NCI-H2081 (cell line): Measurements from ENCODE around the gene ALDH3B2.
A peak's percentile ranks its signal among the peaks of the same experiment; 100 is the strongest.
"Not testable (repeated sequence)": the region's sequence is repeated elsewhere in the genome, so short reads cannot be mapped to it uniquely, and the experiment has no call there.

Experiments used
- DNase-seq, 2 experiments: peaks; one replicate each; lab custom pipeline; 2025; lab: John Stamatoyannopoulos, UW

ALDH3B2 gene

DNA sequence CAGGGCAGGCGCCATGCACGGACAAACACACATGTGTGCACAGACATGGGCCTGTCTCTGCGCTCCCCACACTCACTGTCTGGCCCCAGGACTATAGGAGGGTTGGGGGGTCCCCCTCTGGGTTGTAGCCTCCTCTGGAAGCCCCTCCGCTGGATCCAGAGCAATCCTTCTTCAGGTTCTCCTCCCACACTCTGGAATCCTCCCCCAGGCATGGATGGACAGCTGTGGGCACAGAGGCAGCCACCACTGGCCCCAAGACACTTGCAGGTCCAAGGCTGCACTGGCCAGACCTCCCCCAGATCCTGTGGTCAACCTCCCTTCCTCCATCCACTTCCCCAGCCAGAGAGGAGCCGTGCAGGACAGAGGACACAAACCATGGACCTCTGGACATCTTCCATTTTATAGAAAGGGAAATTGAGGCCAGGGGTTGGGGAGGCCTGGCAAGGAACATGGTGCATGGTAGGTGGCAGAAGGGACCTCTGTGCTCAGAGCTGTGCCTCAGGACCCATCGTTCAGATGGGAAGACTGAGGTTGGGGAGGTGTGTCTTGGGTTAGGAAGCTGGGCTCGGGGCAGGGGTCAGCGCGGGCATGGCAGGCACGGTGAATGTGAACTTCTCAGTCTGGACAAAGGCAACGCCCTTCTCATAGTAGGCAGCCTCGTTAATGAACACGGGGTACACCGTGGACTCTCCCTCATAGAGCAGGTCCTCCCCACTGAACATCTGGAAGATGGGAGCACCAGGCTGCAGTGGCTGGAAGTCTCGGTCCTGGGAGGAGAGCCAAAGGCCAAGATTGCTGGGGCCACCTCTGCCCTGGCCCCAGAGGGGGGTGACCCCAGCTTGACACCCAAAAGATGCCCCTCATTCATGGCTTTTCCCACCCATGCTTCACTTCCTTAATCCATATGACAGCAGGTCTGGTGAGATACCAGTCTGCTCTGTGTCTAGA lies 32.0 kb downstream of the ALDH3B2 start:
- DNase-seq = no peak

DNA sequence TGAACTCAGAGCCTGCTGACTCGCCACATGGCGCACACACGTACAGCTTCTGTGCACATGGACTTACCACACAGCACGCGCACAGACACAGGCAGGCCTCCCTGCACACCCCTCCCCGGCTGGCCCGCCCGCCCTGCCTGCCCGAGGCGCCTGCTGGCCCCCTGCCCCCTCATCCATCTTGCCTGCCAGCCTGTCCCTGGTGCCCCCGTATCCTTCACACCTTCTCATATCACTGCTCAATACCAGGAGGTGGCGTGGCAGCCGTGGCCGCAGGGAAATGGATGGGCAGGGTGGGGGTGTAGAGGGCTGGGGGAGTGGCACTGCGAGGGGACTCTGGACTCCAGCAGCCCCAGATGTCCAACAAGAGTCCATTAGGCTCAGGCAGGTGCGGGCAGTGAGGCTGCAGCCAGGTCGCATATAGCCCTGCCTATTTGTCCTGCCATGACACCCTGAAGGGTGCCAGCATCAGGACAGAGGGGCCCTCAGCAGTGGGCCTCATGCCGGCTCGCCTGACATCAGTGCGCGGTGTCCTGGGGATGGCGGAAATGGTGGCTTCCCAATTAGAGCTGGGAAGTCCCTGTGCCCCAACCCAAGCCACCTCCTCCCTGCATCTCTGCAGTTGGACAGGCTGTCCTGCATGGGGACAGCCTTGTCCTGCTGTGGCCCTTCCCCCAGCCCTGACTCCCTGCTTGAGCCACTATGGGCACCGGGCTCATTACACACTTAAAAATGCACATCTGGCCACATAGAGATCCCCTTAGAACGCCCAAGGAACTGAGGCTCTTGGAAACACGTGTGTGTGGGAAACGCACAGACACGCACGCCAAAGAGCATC lies 32.9 kb downstream of the ALDH3B2 start:
- DNase-seq = no peak

DNA sequence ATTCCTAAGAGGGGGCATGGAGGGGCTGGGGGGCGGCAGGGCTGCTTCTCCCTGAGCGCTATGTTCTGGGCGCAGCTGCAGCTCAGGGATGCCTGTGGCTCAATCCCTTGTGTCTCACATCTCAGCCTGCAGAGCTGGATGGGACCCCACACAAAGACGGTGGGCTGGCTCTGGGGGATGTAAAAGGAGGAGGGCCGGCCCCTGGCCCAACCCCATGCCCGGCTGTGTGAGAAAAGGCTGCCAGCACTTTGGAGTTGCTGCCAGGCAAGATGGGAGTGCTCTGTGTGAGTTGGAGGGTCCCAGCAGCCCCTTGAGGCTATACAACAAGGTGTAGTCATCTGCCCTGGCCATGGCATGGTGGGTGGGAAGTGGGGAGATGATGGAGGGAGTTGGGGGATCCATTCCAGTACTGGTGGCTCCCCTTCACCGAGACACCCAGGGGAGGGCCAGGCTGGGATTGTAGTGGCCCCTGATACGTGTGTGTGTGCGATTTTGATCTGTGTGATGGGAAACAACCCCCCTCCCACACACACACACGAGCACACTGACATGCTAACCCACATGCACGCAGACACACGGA lies 33.6 kb downstream of the ALDH3B2 start:
- no peak for DNase-seq

DNA sequence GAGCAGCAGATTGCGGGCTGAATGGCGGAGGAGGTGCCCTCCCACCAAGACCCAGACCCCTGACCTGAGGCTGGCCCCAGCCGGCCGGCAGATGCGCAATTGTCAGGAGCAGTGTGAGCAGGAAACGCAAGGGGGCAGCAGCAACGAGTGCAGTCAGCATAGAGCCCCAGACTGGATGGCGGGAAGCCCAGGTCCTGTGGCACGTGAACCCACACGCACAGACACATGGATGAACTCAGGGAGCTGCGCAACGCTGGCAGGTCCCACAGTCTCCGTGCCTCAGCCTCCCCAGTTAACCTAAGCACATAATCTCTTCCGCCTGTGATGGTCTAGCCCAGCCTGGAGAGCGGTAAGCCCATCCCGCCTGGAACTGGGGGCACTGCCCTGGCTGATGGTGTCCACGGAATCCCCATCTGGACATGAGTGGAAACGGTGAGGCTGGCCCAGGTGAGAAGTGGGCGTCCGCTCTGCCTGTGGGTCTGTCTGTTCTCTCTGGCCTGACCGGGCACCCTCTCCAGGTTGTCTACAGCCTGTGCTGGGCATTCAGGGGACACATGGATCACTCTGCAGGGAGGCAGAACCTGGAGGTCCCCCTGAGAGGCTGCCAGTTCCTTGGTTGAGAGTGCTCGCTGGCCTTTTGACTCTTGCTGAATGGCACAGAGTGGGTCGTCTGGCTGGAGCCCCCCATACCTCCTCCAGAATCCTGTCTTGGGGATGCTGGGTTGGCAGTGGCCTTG lies 34.2 kb downstream of the ALDH3B2 start:
- DNase-seq = peak; percentile 14 to 24

DNA sequence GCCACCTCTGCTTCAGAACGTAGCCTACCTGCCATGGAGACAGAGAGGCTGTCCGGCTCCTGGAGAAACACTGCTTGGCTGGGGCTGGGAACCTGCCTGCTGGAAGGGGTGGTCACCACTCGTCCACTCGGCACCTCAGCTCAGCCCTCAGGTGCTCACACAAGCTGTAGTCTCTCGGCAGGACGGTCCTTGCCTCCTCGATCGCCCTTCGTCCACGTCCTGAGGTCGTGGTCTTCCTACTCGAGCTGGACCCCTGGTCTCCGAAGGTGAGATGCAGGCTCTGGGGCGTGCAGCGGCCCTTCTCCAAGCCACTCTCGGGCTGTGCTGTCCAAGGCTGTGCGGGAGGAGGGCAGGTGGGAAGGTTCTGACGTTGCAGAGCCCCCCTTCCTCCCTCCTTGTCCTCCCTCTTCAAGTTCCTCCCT lies 35.0 kb downstream of the ALDH3B2 start, which contains the start of gene TBX10:
TBX10 (minus strand) TSS at position 326 of the 422 bp plus-strand sequence; CDS start at position 35, 291 bp downstream.
- no peak for DNase-seq

DNA sequence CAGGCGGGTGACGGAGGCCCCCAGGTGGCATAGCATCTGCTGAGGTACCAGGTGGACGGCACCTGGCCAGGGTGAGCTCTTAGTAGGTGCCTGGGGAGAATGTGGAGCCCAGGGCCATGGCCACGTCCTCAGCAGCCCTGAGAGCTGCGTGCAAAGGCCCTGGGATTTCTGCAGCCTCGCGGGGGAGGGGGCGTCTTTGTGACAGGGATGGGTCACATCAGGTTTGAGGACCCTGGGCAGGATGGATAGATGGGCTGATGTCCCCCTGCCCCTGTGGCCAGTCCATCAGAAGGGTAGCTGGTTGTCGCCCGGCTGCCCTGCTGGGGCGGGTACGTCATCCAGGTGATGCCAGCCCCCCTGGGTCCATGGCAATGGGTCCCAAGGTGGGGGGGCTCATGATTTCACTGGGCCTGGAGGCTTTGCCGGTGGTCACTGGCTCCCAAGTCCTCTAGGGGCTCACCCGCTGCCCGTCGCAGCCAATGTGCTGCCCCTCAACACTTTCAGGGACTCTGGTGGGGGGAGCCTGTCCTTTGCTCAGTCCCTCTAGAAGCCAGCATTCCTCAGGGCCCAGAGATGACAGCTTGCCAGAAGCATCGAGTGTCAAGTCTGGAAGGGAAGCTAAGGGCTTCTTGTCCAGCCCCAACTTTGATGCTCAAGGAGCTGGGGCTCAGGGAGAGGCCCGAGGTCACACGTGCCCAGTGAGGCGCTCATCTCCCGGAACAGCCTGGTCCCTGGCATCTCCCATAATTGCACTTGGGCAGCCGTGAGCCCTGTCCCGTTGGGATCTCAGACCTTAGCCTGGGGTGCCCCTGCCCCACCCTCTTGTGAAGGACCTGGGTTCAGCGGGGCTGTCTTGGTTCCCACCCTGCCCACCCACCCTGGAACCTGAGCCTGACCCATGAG lies 35.6 kb downstream of the ALDH3B2 start:
- no peak for DNase-seq

DNA sequence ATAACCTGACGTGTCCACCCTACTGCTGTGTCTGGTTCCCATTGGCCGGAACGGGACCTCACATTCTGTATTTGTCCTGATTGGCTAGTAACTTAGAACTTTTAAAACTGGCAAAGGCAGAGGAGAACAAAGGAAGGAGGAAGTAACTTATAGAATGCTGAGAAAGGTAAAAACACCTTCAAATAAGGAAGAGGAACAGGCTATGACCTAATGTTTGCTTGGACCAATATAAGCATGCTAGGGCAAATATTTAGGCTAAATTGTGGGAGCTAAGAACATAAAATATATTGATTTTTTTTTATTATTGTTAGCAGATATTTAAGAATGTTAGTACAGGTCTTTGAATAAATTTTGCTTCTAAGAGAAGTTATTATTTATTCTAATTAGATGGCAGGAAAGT lies 37.0 kb downstream of the ALDH3B2 start:
- DNase-seq = not testable (repeated sequence)

DNA sequence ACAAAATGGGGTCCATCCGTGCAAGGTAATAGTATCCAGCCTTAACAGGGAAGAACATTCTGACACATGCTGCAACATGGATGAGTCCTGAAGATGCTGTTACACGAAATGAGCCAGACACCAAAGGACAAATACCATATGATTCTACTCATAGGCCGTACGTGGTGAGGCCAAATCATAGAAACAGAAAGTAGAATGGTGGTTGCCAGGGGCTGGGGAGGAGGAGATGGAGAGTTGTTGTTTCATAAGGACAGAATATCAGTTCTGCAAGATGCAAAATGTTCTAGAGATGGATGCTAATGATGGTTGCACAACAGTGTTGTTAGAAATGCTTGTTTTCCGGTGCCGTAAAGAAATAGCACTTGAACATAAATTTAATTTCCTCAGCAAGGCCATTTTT lies 37.5 kb downstream of the ALDH3B2 start:
- no peak for DNase-seq

DNA sequence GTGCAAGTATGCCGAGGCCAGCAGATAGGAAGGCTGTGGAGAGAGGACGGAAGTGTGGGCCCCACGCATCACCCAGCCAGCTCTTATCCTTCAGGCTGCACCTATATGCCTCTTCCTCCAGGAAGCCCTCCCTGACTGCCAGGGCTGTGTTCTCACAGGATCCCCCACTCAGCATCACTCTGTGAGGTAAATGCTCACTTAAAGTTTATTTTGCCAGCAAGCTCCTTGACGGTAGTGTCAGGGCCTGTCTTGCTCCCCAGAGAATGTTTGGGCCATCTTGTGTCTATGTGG lies 39.2 kb downstream of the ALDH3B2 start:
- DNase-seq = no peak

DNA sequence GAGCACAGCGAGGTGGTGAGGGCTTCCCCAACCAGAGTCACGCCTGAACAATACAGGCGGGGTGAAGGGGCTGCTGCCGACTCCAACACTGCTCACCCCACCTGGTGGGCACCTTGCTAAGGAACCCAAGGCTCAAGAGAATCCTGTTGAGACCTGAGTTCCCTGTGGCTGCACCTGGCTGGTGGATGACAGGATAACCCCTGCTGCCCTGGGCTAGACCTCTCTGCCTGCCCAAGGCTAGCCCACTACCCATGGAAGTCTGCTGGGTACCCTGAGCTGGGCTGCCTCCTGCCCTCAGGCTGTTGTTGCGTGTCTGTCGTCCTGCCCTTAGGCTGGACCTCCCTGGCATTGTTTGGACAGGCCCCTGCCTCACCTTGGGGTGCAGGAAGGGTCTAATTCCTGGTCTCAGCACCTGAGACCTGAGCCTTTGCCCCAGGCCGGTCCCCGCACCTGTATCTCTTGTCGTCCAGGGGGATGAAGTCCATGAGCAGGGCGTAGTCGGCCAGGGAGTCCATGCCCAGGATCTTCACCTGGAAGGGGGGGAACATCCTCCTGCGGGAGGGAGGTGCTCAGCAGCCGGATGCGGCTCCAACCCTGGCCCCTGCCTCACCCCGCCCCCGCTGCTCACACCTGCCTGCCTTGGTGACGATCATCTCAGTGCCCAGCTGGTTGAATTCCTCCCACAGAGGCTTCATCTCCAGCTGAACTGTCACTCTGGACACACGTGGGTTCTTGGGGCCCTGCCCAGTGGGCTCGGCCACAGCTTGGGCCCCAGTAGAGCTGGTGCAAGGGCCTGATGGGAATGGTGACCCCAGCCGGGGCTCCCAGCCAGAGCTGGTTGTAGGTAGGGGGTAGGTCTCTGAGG lies 39.8 kb downstream of the ALDH3B2 start:
- no peak for DNase-seq

DNA sequence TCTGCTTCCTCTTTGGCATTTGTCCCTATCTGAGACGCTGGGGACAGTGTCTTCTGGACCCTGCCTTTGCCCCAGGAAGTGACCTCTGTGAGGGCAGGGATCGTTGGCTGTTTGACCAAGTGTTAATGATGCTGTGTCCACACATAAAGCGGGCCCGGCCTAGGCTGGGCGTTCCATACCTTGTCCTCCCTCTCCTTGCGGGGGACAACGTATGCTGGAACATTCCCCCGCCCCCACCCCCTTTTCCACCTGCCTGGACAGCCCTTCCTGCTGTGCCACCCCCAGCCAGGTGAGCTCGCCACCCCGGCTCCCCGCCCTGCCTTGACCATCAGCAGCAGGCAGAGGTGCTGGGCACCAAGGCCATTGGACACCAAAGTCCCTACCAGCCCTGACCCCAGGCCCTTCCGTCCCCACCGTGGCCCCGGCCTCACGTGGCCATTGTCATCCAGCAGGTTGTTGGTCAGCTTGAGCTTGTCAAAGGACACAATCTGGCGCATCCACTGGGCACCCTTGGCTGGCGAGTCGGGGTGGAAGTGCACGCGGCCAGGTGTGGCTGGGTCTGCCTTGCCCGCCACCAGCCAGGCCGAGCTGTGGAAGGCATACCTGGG lies 40.6 kb downstream of the ALDH3B2 start:
- no peak for DNase-seq

DNA sequence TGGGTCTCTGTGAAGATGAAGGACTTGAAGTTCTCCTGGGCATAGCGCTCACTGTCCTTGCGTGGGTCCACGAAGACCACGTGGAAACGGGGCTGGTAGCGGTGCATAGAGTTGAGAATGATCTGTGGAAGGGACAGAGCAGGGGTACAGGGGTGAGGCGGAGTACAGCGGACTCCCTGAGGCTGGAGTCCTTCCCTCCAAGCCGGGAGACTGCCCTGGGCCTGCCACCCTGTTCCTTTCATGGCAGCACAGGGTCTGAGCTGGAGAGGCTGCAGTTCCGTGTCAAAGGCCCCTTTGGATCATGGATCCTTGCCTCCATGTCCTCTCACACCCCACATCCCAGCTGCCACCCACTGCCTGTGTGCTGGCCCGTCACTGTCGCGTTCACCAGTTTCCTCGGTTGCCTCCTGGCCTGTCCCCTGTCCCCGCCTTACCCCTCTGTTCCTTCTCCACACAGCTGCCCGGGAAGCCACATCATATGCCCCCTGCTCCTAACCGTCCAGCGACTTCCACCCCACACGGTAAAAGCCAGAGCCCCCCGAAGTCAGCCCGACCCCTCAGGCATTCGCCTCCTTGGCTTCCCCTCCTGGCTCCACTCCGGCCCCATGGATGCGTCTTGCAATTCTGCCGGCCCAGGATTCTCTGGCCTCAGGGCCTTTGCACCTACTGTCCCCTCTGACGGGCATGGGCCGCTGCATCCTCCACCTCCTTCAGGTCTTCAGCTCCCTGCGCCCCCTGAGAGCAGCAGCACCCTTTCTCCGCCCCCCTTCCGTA lies 41.3 kb downstream of the ALDH3B2 start:
- no peak for DNase-seq

DNA sequence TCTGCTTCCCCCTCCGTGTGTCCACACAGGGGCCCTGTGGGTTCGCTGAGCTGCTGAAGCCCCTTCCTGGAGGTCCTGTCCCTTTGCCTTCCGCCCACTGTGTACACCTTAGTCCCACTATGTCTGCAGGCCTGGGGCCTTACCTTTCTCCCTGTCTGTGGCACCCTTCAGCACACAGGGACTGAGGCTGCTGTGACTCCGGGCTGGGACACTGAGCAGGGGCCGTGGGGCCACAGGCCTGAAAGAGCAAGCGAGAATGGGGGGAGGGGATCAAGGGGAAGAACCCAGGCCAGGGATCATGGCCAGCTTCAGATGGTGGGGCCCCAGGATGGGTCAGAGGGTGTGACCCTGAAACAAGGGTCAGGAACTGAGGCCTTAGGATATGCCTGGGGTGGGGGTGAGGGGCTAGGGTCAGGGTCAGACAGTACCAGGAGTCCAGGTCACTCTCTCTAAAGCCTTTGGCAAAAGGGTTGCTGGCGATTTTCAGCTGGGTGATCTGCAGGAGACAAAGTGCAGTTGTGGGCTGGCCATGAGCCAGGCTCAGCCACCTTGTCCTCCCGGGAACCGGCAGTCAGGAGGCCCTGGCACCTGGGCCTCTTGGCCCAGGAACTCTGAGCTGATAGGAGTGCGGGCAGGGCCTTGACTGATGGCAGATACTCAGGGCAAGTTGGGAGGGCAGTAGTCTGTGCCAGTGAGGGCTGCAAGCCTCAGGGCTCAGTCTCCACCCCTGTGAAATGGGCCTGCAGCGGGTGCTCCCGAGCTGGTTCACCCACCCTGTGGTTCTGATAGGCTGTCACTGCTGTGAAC lies 42.0 kb downstream of the ALDH3B2 start:
- DNase-seq = no peak

DNA sequence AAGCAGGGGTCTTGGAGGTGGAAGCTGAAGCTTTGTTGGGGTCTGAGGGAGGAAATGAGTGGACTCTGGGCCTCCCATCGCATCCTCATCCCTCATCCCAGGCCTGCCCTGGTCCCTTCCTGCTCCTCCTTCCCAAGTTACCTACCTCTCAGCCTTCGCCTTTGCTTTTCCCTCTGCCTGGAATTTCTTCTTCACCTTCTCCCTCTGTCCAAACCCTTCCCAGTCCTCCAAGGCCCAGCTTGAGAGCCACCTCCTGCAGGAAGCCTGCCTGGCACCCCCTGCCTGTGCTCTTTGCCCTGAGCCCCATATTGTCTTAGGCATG lies 42.6 kb downstream of the ALDH3B2 start:
- no peak for DNase-seq

DNA sequence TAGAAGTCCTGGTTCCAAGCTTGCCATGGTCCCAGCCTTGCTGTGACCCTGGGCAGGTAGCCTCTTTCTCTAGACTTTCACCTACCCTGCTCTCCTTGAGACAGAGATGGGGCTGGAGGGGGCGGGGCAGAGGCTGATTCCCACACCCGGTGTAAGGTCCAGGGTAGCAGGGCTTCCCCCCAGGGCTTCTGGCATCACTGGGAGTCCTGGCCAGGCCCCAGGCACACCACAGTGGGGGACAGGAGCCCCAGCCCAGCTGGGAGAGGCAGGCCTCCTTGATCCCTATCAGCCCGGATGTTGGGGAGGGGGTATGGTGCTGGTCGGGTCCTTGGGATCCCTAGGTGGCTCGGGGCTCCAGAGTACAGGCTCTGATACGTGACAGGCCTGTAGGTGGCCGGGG lies 43.0 kb downstream of the ALDH3B2 start:
- DNase-seq = no peak

DNA sequence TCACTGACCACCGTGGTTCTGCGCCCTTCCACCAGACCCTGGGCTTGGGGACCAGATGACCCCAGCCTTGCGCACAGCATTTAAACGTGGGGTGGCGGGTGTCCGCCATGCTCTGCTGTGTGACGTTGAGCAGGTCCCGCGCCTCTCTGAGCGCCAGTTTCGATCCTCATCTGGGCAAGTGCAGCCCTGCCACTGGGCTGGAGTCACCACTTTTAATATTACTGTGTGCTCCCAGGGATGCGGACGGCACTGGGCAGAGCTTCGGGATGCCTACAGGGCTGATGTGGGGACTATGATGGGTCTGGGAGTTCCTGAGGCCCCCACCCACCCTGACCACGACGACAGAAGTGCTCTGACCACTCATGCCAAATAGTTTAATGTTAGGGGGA lies 43.5 kb downstream of the ALDH3B2 start:
- no peak for DNase-seq

DNA sequence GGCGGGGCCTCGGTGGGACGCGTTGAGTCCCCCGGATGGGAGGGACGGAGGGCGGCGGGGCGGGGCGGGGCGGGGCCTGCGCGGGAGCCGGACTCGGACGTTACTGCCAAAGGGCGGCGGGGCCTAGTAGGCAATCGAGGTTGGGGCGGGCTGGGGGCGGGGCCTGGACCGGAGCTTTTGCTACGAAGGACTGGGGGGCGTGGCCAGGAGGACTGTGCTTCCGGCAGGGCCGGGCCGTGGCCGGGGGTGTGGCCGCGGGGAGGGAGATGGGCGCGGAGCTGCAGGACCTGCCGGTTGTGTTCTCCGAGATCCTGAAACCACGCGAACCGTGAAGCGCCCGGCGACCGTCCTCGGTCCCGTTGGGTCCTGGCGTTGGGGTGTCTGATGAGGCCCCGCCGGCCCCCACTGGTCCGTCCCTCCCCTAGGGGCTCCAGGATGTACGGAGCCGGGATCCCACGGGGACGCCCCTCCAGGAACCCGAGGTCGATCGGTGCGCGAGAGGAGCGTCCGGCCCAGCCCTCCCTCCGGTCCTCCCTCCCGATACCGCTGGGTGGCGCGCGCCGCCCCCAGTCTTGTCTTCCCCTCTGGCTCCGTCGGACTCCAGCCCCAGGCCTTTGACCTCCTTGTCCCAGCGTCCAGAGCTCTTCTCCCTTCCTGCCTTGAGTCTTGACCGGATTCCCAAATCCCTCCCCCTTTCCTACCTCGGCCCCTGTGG lies 44.0 kb downstream of the ALDH3B2 start:
- peak; percentile 89 to 96 for DNase-seq
